Ascending aorta (tissue), 2 donors: ENCODE data around the gene ELAVL2. TPM values are rescaled to one million over a fixed set of nuclear protein-coding genes. Genes with fewer than 3 reads are reported as not detected.

Experiments used
- DNase-seq, 2 donors: peaks; one replicate each; pipeline ENCODE4 v3.0.0-alpha.2; 2019; ENCODE audit warnings: low spot score in 2 of 2
- H3K27ac ChIP-seq, 2 donors: fragments of 200-600 bp; sonication (generic); one replicate each; pipeline ENCODE4 v1.5.1; 2016 to 2017; ENCODE audit warnings: mild to moderate bottlenecking in 1 of 2
- H3K27me3 ChIP-seq: fragments of 200-600 bp; sonication (generic); one replicate; pipeline ENCODE4 v1.5.1; 2017
- H3K36me3 ChIP-seq, 2 donors: fragments of 200-600 bp; sonication (generic); one replicate each; pipeline ENCODE4 v1.5.1; 2016
- H3K4me1 ChIP-seq, 2 donors: fragments of 200-600 bp; sonication (generic); one replicate each; pipeline ENCODE4 v1.5.1; 2016 to 2017; ENCODE audit warnings: mild to moderate bottlenecking in 1 of 2
- H3K4me3 ChIP-seq, 2 donors: fragments of 200-600 bp; sonication (generic); one replicate each; pipeline ENCODE4 v1.5.1; 2016 to 2017; ENCODE audit warnings: mild to moderate bottlenecking in 1 of 2
- H3K9me3 ChIP-seq, 2 donors: fragments of 200-600 bp; sonication (generic); one replicate each; pipeline ENCODE4 v1.5.1; 2016
- CTCF ChIP-seq, 3 experiments: fragments of 200-600 bp in 2 of 3; fragments of 450-650 bp in 1 of 3; sonication (generic) in 2 of 3; IDR thresholded peaks; one replicate each; pipeline ENCODE4 v1.5.1; 2016 to 2019; ENCODE audit warnings: antibody characterized with exemption in 3 of 3, mild to moderate bottlenecking in 1 of 3, moderate library complexity in 1 of 3
- intact Hi-C: fragments of 100-400 bp; cut with DNase I; formaldehyde crosslinking; loops from one replicate; pipeline ENCODE4 v1.15.1; 2023
- total RNA-seq: library from RNA; depleted of rRNA; stranded (reverse); fragments of >200 nt; gene quantifications from one replicate; pipeline ENCODE4 v1.1.0, GENCODE V29; 2016

The ELAVL2 gene
- total RNA-seq, 1 donor from 2014 or later: not detected

DNA sequence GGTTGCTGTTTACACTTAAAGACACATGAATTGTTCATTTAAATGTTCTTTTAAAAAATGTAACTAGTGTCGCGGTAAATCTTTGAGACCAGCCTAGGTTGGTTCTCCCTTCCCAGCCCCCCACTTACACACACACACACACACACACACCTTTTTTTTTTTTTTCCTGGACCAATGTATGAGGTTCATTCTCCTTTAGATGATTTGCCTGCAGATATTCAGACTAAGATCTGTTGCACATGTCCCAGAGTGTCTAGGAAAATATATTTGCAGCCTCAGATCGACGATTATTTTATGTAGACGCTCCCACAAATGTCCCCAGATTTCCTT lies 4.4 kb upstream of the ELAVL2 start:
- no peaks in the 10 kb centered on the region for H3K27me3 ChIP-seq
- no peak for TF ChIP-seq CTCF (IDR thresholded peaks at IDR 0.05)

GRCh38 chr9:23829580-23830475 lies 3.8 kb upstream of the ELAVL2 start:
- H3K27ac ChIP-seq: no peak overlapping the region
- TF ChIP-seq CTCF (IDR thresholded peaks at IDR 0.05): no peak
- no peaks in the 10 kb centered on the region for H3K27me3 ChIP-seq
- H3K4me1 ChIP-seq: no peaks in the 10 kb centered on the region
- no peak for DNase-seq
- intact Hi-C loops: no loop called here
- no peaks in the 10 kb centered on the region for H3K9me3 ChIP-seq
- H3K4me3 ChIP-seq: no peak overlapping the region
- no peaks in the 10 kb centered on the region for H3K36me3 ChIP-seq

More for the DNA sequence above, 4.4 kb upstream of the ELAVL2 start:
- Histone ChIP-seq H3K4me1 (no peaks in the 10 kb centered on the region), H3K36me3 (no peaks in the 10 kb centered on the region), H3K9me3 (no peaks in the 10 kb centered on the region), H3K4me3 (no peak overlapping the region), H3K27ac (no peak overlapping the region)
- intact Hi-C loops: no loop called here
- no peak for DNase-seq

GRCh38 chr9:23825700-23826099 lies 340 bp downstream of the ELAVL2 start:
- Histone ChIP-seq H3K9me3 (no peaks in the 10 kb centered on the region), H3K4me3 (peak overlapping the region; percentile 32 to 50), H3K27ac (no peak overlapping the region), H3K36me3 (no peaks in the 10 kb centered on the region), H3K4me1 (no peaks in the 10 kb centered on the region), H3K27me3 (peaks cover 13% of the 10 kb centered on the region)
- intact Hi-C loops: no loop called here
- TF ChIP-seq CTCF (IDR thresholded peaks at IDR 0.05): no peak
- DNase-seq: no peak

DNA sequence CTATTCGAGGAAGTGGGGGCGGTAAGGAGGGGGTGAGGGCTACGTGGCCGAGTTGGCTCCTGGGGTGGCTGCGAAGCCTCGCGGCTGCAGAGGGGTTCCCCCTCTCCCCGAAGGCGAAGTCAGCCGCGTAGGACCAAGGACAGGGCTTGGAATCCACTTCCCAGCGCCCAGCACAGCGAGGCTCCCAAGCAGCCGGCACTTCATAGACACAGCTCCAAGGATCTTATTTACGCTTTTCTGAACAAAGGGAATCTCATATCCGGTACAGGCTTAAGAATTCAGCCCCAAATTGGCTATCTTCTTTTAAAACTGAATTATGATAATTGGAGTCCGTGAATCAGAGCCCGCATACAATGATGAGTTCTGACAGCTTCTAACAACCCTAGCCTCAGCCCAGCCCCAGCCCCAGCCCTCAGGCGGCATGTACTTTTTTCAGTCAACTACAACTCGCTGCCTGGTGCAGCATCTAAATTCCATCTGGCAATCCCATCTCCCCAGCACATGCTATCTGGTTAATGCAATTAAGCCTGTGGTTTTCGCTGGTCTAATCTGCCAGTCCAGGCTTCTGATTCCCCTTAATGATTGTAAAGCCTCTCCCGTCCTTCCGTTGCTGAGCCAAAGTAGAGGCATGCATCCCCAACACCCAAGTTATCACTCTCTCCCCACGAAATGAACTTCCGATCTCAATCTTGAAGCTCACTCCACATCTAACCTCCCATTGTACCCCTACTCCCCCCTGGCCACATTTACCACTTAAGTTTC lies 1.0 kb downstream of the ELAVL2 start:
- no peaks in the 10 kb centered on the region for H3K4me1 ChIP-seq
- no peak overlapping the region for H3K27ac ChIP-seq
- TF ChIP-seq CTCF (IDR thresholded peaks at IDR 0.05): no peak
- no peaks in the 10 kb centered on the region for H3K9me3 ChIP-seq
- intact Hi-C loops: no loop called here
- H3K4me3 ChIP-seq: peak overlapping the region; percentile 32 to 50
- peaks cover 13% of the 10 kb centered on the region for H3K27me3 ChIP-seq
- DNase-seq: no peak
- no peaks in the 10 kb centered on the region for H3K36me3 ChIP-seq

- Histone ChIP-seq H3K27ac (no peak overlapping the region), H3K4me1 (no peaks in the 10 kb centered on the region), H3K27me3 (peaks cover 13% of the 10 kb centered on the region), H3K36me3 (no peaks in the 10 kb centered on the region), H3K4me3 (peak overlapping the region in 1 of 2 donors; percentile 50), H3K9me3 (no peaks in the 10 kb centered on the region)
- intact Hi-C loops: no loop called here
- no peak for DNase-seq
- no peak for TF ChIP-seq CTCF (IDR thresholded peaks at IDR 0.05)
Observed at GRCh38 chr9:23823986-23824829, 1.8 kb downstream of the ELAVL2 start.
